Endothelial cell of umbilical vein (primary cell): ENCODE data around the gene OSBPL10.

ENCODE experiments used
- EZH2 ChIP-seq: IDR thresholded peaks from 2 replicates; pipeline ENCODE4 v1.6.1; 2012; ENCODE audit warnings: borderline replicate concordance, low read depth, mild to moderate bottlenecking, moderate library complexity, low read length, inconsistent platforms; ENCODE audit not compliant: severe bottlenecking
- FOS ChIP-seq: IDR thresholded peaks from 2 replicates; pipeline ENCODE4 v1.6.1; 2011; ENCODE audit warnings: mild to moderate bottlenecking, low read length, moderate library complexity, borderline replicate concordance; ENCODE audit not compliant: insufficient read depth
- GATA2 ChIP-seq: IDR thresholded peaks from 2 replicates; pipeline ENCODE4 v1.7.0; 2011; ENCODE audit warnings: low read depth, mild to moderate bottlenecking, moderate library complexity, mixed read lengths, low read length; ENCODE audit not compliant: insufficient read length, insufficient read depth
- JUN ChIP-seq: IDR thresholded peaks from 2 replicates; pipeline ENCODE4 v1.6.1; 2011; ENCODE audit warnings: borderline replicate concordance, low read depth; ENCODE audit not compliant: insufficient read length, insufficient read depth
- MYC ChIP-seq: IDR thresholded peaks from one replicate; pipeline ENCODE4 v1.6.1; 2011; ENCODE audit warnings: mild to moderate bottlenecking, low read depth, low read length
- POLR2A ChIP-seq: IDR thresholded peaks from 2 replicates; pipeline ENCODE4 v1.6.1; 2012; ENCODE audit warnings: low read depth, mild to moderate bottlenecking, control low read depth, low read length
- POLR2AphosphoS5 ChIP-seq: IDR thresholded peaks from 2 replicates; pipeline ENCODE4 v1.6.1; 2012; ENCODE audit warnings: low read depth, mild to moderate bottlenecking, control low read depth, low read length, moderate library complexity; ENCODE audit not compliant: insufficient read depth
- TF ChIP-seq, protein P1 (sequence below): IDR thresholded peaks from 2 replicates; pipeline ENCODE4 v1.6.1; 2011; ENCODE audit not compliant: insufficient read depth, insufficient read length
- TF ChIP-seq, protein P2 (sequence below), 2 donors: IDR thresholded peaks; 1 replicate in 1 of 2; 2 replicates in 1 of 2; pipeline ENCODE4 v1.5.1; 2011; ENCODE audit warnings: low read length in 2 of 2, mild to moderate bottlenecking in 2 of 2, moderate library complexity in 2 of 2, control low read depth in 1 of 2, inconsistent platforms in 1 of 2, low read depth in 1 of 2; ENCODE audit not compliant: insufficient read depth in 1 of 2; ENCODE audit errors: extremely low read depth in 1 of 2

DNA sequence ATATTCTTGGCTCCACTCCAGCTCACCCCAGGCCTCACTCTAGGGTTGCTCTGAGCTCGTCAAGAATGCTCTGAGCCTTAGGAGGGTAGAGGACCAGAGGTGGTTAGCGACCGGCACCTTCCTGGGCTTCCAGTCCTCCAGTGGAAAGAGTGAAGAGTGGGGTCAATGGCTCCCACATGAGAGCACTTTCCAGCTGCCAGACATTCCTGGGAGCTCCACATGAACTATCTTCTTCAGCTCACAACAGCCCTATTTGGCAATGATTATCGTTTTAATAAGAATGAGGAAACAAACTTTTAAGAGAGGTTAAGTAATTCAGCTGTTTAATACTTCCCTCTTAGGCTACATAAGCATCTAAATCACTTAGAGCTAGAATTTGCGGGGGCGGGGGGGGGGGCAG, 309.1 kb downstream of the OSBPL10 start:
- TF ChIP-seq, protein P1, sequence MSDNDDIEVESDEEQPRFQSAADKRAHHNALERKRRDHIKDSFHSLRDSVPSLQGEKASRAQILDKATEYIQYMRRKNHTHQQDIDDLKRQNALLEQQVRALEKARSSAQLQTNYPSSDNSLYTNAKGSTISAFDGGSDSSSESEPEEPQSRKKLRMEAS, result no peak
- TF ChIP-seq, protein P2, sequence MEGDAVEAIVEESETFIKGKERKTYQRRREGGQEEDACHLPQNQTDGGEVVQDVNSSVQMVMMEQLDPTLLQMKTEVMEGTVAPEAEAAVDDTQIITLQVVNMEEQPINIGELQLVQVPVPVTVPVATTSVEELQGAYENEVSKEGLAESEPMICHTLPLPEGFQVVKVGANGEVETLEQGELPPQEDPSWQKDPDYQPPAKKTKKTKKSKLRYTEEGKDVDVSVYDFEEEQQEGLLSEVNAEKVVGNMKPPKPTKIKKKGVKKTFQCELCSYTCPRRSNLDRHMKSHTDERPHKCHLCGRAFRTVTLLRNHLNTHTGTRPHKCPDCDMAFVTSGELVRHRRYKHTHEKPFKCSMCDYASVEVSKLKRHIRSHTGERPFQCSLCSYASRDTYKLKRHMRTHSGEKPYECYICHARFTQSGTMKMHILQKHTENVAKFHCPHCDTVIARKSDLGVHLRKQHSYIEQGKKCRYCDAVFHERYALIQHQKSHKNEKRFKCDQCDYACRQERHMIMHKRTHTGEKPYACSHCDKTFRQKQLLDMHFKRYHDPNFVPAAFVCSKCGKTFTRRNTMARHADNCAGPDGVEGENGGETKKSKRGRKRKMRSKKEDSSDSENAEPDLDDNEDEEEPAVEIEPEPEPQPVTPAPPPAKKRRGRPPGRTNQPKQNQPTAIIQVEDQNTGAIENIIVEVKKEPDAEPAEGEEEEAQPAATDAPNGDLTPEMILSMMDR (IDR thresholded peaks at IDR 0.05; ENCODE audit: extremely low read depth in 1 of 2, insufficient read depth in 1 of 2, low read depth in 1 of 2, low read length in 2 of 2), result no peak
- TF ChIP-seq POLR2A (no peak), EZH2 (no peak), POLR2AphosphoS5 (no peak), JUN (no peak), GATA2 (no peak), FOS (no peak), MYC (no peak)
